ENCODE results near the gene C1QTNF12. TPM values are rescaled to one million over a fixed set of nuclear protein-coding genes. Genes with fewer than 3 reads are reported as not detected.

The C1QTNF12 gene
- total RNA-seq, 2 experiments from 2014 or later: 1.8 to 6.1 TPM

DNA sequence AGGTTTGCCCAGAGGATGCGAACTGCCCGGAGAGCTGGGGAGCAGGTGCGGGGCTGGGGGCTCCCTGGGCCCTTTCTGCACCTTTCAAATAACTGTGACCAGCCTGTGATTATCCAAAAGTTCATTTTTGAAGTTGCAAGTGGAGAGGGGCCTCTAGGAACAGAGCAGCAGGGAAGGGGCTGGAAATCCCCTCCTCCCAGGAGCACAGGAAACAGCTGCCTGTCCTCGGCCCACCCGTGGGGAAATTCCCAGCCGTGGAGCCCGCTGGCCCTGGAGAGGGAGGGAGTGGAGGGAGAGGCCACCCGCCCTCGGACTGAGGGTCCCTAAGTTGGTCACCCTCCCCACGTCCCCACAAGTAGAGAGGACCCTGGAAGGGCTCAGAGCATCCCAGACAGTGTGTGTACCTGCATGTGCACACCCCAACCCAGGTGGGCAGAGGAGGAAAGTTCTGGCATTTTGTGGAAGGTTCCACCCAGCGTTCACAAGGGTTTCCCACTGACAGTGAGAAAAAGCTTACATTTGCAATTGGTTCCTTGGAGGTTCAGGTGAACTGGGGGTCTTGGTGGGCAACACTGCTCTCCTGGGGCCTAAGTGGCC, 31.3 kb downstream of the C1QTNF12 start:
- BruUV-seq (replicated peaks): no TSS peak
- Histone ChIP-seq H3K79me2 (ENCODE audit: insufficient read depth, low read depth, low read length) (no peaks in the 10 kb centered on the region), H3K36me3 (ENCODE audit: insufficient read depth, low read length) (peaks cover 28% of the 10 kb centered on the region), H3K27ac (ENCODE audit: low read depth, low read length, poor library complexity, severe bottlenecking) (no peak overlapping the region), H3K9me3 (ENCODE audit: low read length) (no peaks in the 10 kb centered on the region), H3K9me2 (ENCODE audit: insufficient read depth, low read length) (no peaks in the 10 kb centered on the region), H3K4me3 (ENCODE audit: low read depth, low read length, poor library complexity, severe bottlenecking) (no peak overlapping the region), H4K20me1 (ENCODE audit: insufficient read depth, low read length) (no peaks in the 10 kb centered on the region), H3K4me2 (ENCODE audit: low read length) (no peak overlapping the region), H3K4me1 (ENCODE audit: insufficient read depth, low read length, poor library complexity, severe bottlenecking) (no peaks in the 10 kb centered on the region), H2AFZ (ENCODE audit: low read length) (no peak overlapping the region)
- intact Hi-C loops (cut with micrococcal nuclease; ENCODE audit: unreplicated experiment): no loop called here
- no peak for DNase-seq (ENCODE audit: low spot score)
- no peak for TF ChIP-seq EZH2phosphoT487 (IDR thresholded peaks at IDR 0.05; ENCODE audit: borderline replicate concordance, low read depth, low read length)
- TF ChIP-seq, protein P1, sequence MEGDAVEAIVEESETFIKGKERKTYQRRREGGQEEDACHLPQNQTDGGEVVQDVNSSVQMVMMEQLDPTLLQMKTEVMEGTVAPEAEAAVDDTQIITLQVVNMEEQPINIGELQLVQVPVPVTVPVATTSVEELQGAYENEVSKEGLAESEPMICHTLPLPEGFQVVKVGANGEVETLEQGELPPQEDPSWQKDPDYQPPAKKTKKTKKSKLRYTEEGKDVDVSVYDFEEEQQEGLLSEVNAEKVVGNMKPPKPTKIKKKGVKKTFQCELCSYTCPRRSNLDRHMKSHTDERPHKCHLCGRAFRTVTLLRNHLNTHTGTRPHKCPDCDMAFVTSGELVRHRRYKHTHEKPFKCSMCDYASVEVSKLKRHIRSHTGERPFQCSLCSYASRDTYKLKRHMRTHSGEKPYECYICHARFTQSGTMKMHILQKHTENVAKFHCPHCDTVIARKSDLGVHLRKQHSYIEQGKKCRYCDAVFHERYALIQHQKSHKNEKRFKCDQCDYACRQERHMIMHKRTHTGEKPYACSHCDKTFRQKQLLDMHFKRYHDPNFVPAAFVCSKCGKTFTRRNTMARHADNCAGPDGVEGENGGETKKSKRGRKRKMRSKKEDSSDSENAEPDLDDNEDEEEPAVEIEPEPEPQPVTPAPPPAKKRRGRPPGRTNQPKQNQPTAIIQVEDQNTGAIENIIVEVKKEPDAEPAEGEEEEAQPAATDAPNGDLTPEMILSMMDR (conservative IDR thresholded peaks at IDR 0.05; ENCODE audit: low read length): no peak
- CTCF ChIA-PET (ENCODE audit: unreplicated experiment): no interaction called here
- POLR2A ChIA-PET: no interaction called here

DNA sequence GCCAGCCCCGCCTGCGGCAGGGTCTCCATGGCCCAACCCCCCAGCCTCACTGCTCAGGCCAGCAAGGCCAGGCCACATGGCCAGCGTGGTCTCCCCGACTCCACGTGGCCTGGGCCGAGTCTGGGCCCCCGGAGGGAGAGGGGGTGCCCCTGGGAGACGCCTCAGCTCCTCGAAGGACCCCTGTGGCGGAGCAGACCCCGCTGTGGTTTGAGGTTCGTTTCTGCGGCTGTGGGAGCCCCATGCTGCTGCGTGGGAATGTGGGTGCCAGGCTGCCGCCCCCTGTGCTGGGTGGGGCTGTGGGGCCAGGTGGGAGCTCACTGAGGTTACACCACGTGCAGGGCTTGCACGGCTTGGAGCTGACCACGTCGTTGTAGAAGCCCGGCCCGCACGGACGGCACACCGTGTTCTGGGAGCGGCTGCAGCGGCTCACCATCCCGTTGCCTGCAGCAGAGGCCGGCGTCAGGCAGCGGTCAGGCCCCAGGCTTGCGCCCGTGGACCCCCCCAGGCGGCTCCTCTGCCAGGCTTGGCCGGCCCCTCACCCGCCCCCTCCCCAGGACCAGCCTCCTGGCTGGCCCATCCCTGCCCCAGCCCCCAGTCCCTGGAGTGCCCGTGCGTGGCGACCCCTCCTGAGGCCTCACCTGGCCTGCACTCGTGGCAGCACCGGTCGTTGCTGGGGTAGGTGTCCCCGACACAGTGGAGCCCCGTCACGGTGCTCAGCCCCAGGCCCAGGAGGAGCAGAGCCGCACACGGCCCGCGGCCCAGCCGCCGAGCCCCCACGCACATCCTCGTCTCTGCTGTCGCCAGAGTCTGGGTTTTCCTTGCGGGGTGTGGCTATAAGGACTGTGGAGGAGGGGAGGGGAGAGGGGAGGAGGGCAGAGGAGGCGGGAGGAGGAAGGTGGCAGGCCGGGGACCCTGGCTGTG, 32.9 kb downstream of the C1QTNF12 start, which contains the start of gene TNFRSF4:
Gene TNFRSF4 (minus strand): TSS at position 809 of the 921 bp plus-strand sequence. CDS start 26 bp downstream, at position 783.
- Histone ChIP-seq H3K36me3 (ENCODE audit: insufficient read depth, low read length) (peaks cover 23% of the 10 kb centered on the region), H3K79me2 (ENCODE audit: insufficient read depth, low read depth, low read length) (no peaks in the 10 kb centered on the region), H3K9me3 (ENCODE audit: low read length) (no peaks in the 10 kb centered on the region), H3K4me1 (ENCODE audit: insufficient read depth, low read length, poor library complexity, severe bottlenecking) (no peaks in the 10 kb centered on the region), H4K20me1 (ENCODE audit: insufficient read depth, low read length) (no peaks in the 10 kb centered on the region), H3K4me2 (ENCODE audit: low read length) (no peak within 1 kb of the TSS), H3K9me2 (ENCODE audit: insufficient read depth, low read length) (no peaks in the 10 kb centered on the region), H3K4me3 (ENCODE audit: low read depth, low read length, poor library complexity, severe bottlenecking) (no peak within 1 kb of the TSS), H2AFZ (ENCODE audit: low read length) (no peak within 1 kb of the TSS), H3K27ac (ENCODE audit: low read depth, low read length, poor library complexity, severe bottlenecking) (no peak within 1 kb of the TSS)
- POLR2A ChIA-PET: no interaction called here
- CTCF ChIA-PET (ENCODE audit: unreplicated experiment): no interaction called here
- TF ChIP-seq, protein P1 (conservative IDR thresholded peaks at IDR 0.05; ENCODE audit: low read length): no peak
- TF ChIP-seq EZH2phosphoT487 (IDR thresholded peaks at IDR 0.05; ENCODE audit: borderline replicate concordance, low read depth, low read length): no peak
- no peak for DNase-seq (ENCODE audit: low spot score)
- intact Hi-C loops (cut with micrococcal nuclease; ENCODE audit: unreplicated experiment): loop anchor here (2.0 kb wide), 1 partner anchor 91 kb away; no protein-coding TSS in a partner anchor
- BruUV-seq (replicated peaks): no TSS peak

Data from OCI-LY7 (cell line).